ENCODE measurements around the gene BIN2.

- TF ChIP-seq, protein P1, sequence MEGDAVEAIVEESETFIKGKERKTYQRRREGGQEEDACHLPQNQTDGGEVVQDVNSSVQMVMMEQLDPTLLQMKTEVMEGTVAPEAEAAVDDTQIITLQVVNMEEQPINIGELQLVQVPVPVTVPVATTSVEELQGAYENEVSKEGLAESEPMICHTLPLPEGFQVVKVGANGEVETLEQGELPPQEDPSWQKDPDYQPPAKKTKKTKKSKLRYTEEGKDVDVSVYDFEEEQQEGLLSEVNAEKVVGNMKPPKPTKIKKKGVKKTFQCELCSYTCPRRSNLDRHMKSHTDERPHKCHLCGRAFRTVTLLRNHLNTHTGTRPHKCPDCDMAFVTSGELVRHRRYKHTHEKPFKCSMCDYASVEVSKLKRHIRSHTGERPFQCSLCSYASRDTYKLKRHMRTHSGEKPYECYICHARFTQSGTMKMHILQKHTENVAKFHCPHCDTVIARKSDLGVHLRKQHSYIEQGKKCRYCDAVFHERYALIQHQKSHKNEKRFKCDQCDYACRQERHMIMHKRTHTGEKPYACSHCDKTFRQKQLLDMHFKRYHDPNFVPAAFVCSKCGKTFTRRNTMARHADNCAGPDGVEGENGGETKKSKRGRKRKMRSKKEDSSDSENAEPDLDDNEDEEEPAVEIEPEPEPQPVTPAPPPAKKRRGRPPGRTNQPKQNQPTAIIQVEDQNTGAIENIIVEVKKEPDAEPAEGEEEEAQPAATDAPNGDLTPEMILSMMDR (IDR thresholded peaks at IDR 0.05), result no peak
- TF ChIP-seq ATF3 (CRISPR knock-in tag; conservative IDR thresholded peaks at IDR 0.05) (no peak), STAT6 (CRISPR knock-in tag; conservative IDR thresholded peaks at IDR 0.05; ENCODE audit: low read depth) (no peak), SP1 (CRISPR knock-in tag; conservative IDR thresholded peaks at IDR 0.05) (no peak), CREB1 (CRISPR knock-in tag; IDR thresholded peaks at IDR 0.05) (no peak)
These were observed 45.6 kb upstream of the BIN2 start for GRCh38 chr12:51369581-51369980.

Data from WTC11 (cell line).